Measurements from ENCODE around the gene RNASEH2C.
"Not testable (repeated sequence)": the region's sequence is repeated elsewhere in the genome, so short reads cannot be mapped to it uniquely, and the experiment has no call there.

The RNASEH2C gene

GRCh38 chr11:65720211-65720934 is at the start of gene RNASEH2C:
Gene RNASEH2C (minus strand): TSS chr11:65720798. CDS start chr11:65720758, 40 bp downstream.
- DNase-seq (ENCODE audit: low spot score), result peak; percentile 67

- not testable (repeated sequence) for DNase-seq (ENCODE audit: low spot score)
Measured at GRCh38 chr11:65767806-65768205, 47.2 kb upstream of the RNASEH2C start.

- no peak for DNase-seq (ENCODE audit: low spot score)
Measured at GRCh38 chr11:65767406-65767805, 46.8 kb upstream of the RNASEH2C start.

GRCh38 chr11:65766535-65766934 is 45.9 kb upstream of the RNASEH2C start:
- DNase-seq (ENCODE audit: low spot score), result no peak

- no peak for DNase-seq (ENCODE audit: low spot score)
Measured at GRCh38 chr11:65764434-65764833, 43.8 kb upstream of the RNASEH2C start.

- not testable (repeated sequence) for DNase-seq (ENCODE audit: low spot score)
Measured at GRCh38 chr11:65762816-65763215, 42.2 kb upstream of the RNASEH2C start.

GRCh38 chr11:65762169-65762568 is 41.6 kb upstream of the RNASEH2C start:
- DNase-seq (ENCODE audit: low spot score), result not testable (repeated sequence)

GRCh38 chr11:65745049-65745448 is 24.5 kb upstream of the RNASEH2C start:
- DNase-seq (ENCODE audit: low spot score), result no peak

GRCh38 chr11:65744699-65745042 is 24.1 kb upstream of the RNASEH2C start:
- no peak for DNase-seq (ENCODE audit: low spot score)

GRCh38 chr11:65744026-65744698 is 23.6 kb upstream of the RNASEH2C start:
- no peak for DNase-seq (ENCODE audit: low spot score)

GRCh38 chr11:65743681-65744025 is 23.1 kb upstream of the RNASEH2C start:
- DNase-seq (ENCODE audit: low spot score), result no peak

- no peak for DNase-seq (ENCODE audit: low spot score)
Measured at GRCh38 chr11:65742353-65742752, 21.8 kb upstream of the RNASEH2C start.

- DNase-seq (ENCODE audit: low spot score), result no peak
Measured at GRCh38 chr11:65741185-65741584, 20.6 kb upstream of the RNASEH2C start.

- no peak for DNase-seq (ENCODE audit: low spot score)
Measured at GRCh38 chr11:65739022-65739421, 18.4 kb upstream of the RNASEH2C start.

GRCh38 chr11:65736810-65737209 is 16.2 kb upstream of the RNASEH2C start:
- DNase-seq (ENCODE audit: low spot score), result no peak

- DNase-seq (ENCODE audit: low spot score), result not testable (repeated sequence)
Measured at GRCh38 chr11:65735111-65735510, 14.5 kb upstream of the RNASEH2C start.

- DNase-seq (ENCODE audit: low spot score), result no peak
Measured at GRCh38 chr11:65730461-65730860, 9.9 kb upstream of the RNASEH2C start.

- DNase-seq (ENCODE audit: low spot score), result no peak
Measured at GRCh38 chr11:65727865-65728264, 7.3 kb upstream of the RNASEH2C start.

GRCh38 chr11:65726660-65727059 is 6.1 kb upstream of the RNASEH2C start:
- DNase-seq (ENCODE audit: low spot score), result no peak

- no peak for DNase-seq (ENCODE audit: low spot score)
Measured at GRCh38 chr11:65722261-65722660, 1.7 kb upstream of the RNASEH2C start.

- no peak for DNase-seq (ENCODE audit: low spot score)
Measured at GRCh38 chr11:65719871-65720210, 757 bp downstream of the RNASEH2C start.

- DNase-seq (ENCODE audit: low spot score), result no peak
Measured at GRCh38 chr11:65718964-65719492, 1.6 kb downstream of the RNASEH2C start.

GRCh38 chr11:65718531-65718930 is 2.1 kb downstream of the RNASEH2C start:
- no peak for DNase-seq (ENCODE audit: low spot score)

GRCh38 chr11:65717906-65718305 is 2.7 kb downstream of the RNASEH2C start:
- no peak for DNase-seq (ENCODE audit: low spot score)

All from CD4-positive, alpha-beta T cell treated with Interleukin-15 for 4 hours (primary cell).